Mesendoderm (in vitro differentiated cells): Measurements from ENCODE around the gene ACOT7.
"Not testable (repeated sequence)": the region's sequence is repeated elsewhere in the genome, so short reads cannot be mapped to it uniquely, and the experiment has no call there.

Experiments
- DNase-seq: peaks from one replicate; pipeline ENCODE4 v3.0.0; 2013
- H2AK5ac ChIP-seq: 2 replicates; pipeline ENCODE4 v1.6.1; 2013; ENCODE audit warnings: low read length, inconsistent platforms
- H2BK120ac ChIP-seq: 2 replicates; pipeline ENCODE4 v1.6.1; 2013; ENCODE audit warnings: low read depth, mild to moderate bottlenecking, low read length, moderate library complexity, mixed read lengths
- H2BK15ac ChIP-seq: replicated peaks from 2 replicates; pipeline ENCODE4 v1.6.1; 2013; ENCODE audit warnings: low read depth, mild to moderate bottlenecking, moderate library complexity
- H2BK5ac ChIP-seq: 2 replicates; pipeline ENCODE4 v1.6.1; 2013; ENCODE audit warnings: low read length, inconsistent platforms
- H3K18ac ChIP-seq: 2 replicates; pipeline ENCODE4 v1.6.1; 2013; ENCODE audit warnings: mild to moderate bottlenecking, low read length, mixed read lengths
- H3K23ac ChIP-seq: one replicate; pipeline ENCODE4 v1.6.1; 2013; ENCODE audit warnings: low read length
- H3K27ac ChIP-seq: 2 replicates; pipeline ENCODE4 v1.5.1; 2013; ENCODE audit warnings: low read depth, mild to moderate bottlenecking, inconsistent platforms, low read length, moderate library complexity
- H3K27me3 ChIP-seq: 2 replicates; pipeline ENCODE4 v1.6.1; 2013; ENCODE audit warnings: low read length, control low read depth, mild to moderate bottlenecking, inconsistent platforms; ENCODE audit not compliant: insufficient read depth, poor library complexity
- H3K36me3 ChIP-seq: 2 replicates; pipeline ENCODE4 v1.6.1; 2013; ENCODE audit warnings: low read length, inconsistent platforms; ENCODE audit not compliant: control insufficient read depth, insufficient read depth
- H3K4ac ChIP-seq: one replicate; pipeline ENCODE4 v1.6.1; 2013; ENCODE audit warnings: low read depth, mild to moderate bottlenecking, low read length, moderate library complexity
- H3K4me1 ChIP-seq: 2 replicates; pipeline ENCODE4 v1.6.1; 2013; ENCODE audit warnings: low read depth, low read length, inconsistent platforms; ENCODE audit not compliant: control insufficient read depth
- H3K4me2 ChIP-seq: 2 replicates; pipeline ENCODE4 v1.6.1; 2013; ENCODE audit warnings: low read length
- H3K4me3 ChIP-seq: 2 replicates; pipeline ENCODE4 v1.5.1; 2013; ENCODE audit warnings: mild to moderate bottlenecking, low read length
- H3K56ac ChIP-seq: one replicate; pipeline ENCODE4 v1.6.1; 2013; ENCODE audit warnings: low read length
- H3K79me1 ChIP-seq: 2 replicates; pipeline ENCODE4 v1.6.1; 2013; ENCODE audit warnings: low read length, inconsistent platforms
- H3K79me2 ChIP-seq: 2 replicates; pipeline ENCODE4 v1.6.1; 2013; ENCODE audit warnings: mild to moderate bottlenecking, low read length; ENCODE audit not compliant: control insufficient read depth, insufficient read depth
- H3K9ac ChIP-seq: 2 replicates; pipeline ENCODE4 v1.6.1; 2013; ENCODE audit warnings: low read length, inconsistent platforms
- H4K5ac ChIP-seq: one replicate; pipeline ENCODE4 v1.6.1; 2013; ENCODE audit warnings: low read length
- H4K8ac ChIP-seq: one replicate; pipeline ENCODE4 v1.6.1; 2013; ENCODE audit warnings: low read depth, mild to moderate bottlenecking, control low read depth, low read length, moderate library complexity
- WGBS: extraction: QIAGEN DNeasy Blood & Tissue Kit; methylation state at CpG from one replicate; pipeline ENCODE4 v1.1.7; 2013; ENCODE audit warnings: low lambda C conversion rate, missing lambda C conversion rate; ENCODE audit not compliant: insufficient coverage; ENCODE audit errors: extremely low coverage; 5-methylcytosine and 5-hydroxymethylcytosine counted together

The ACOT7 gene

GRCh38 chr1:6397844-6398441 is 4.4 kb upstream of the ACOT7 start:
- H2BK120ac ChIP-seq = no peak overlapping the region
- no CpG with 5 or more reads among the region's 10 CpGs for WGBS
- H3K27me3 ChIP-seq = no peaks in the 10 kb centered on the region

GRCh38 chr1:6396998-6397397 is 3.4 kb upstream of the ACOT7 start:
- Histone ChIP-seq H3K4me2 (no peak overlapping the region), H2BK5ac (no peak overlapping the region), H3K4ac (no peak overlapping the region), H3K56ac (no peak overlapping the region), H3K27me3 (no peaks in the 10 kb centered on the region), H2AK5ac (no peak overlapping the region), H3K23ac (no peak overlapping the region), H2BK120ac (no peak overlapping the region), H3K9ac (no peak overlapping the region), H4K8ac (no peak overlapping the region), H3K79me1 (peaks cover 2% of the 10 kb centered on the region), H3K79me2 (peaks cover 6% of the 10 kb centered on the region), H3K18ac (no peak overlapping the region), H3K4me1 (peaks cover 6% of the 10 kb centered on the region), H3K4me3 (no peak overlapping the region), H2BK15ac (no peak overlapping the region), H3K27ac (no peak overlapping the region), H4K5ac (no peak overlapping the region), H3K36me3 (no peaks in the 10 kb centered on the region)
- no peak for DNase-seq

More at GRCh38 chr1:6397844-6398441, 4.4 kb upstream of the ACOT7 start:
- no peak overlapping the region for H3K27ac ChIP-seq
- H4K5ac ChIP-seq = no peak overlapping the region
- no peak overlapping the region for H3K4me3 ChIP-seq
- no peaks in the 10 kb centered on the region for H3K79me2 ChIP-seq
- no peak overlapping the region for H3K4me2 ChIP-seq
- H3K36me3 ChIP-seq = no peaks in the 10 kb centered on the region
- no peaks in the 10 kb centered on the region for H3K79me1 ChIP-seq
- no peak overlapping the region for H4K8ac ChIP-seq
- H3K23ac ChIP-seq = no peak overlapping the region
- H2AK5ac ChIP-seq = no peak overlapping the region
- no peak overlapping the region for H3K56ac ChIP-seq
- no peak overlapping the region for H3K18ac ChIP-seq
- H3K4me1 ChIP-seq = peaks cover 1% of the 10 kb centered on the region
- DNase-seq = no peak
- no peak overlapping the region for H2BK15ac ChIP-seq
- no peak overlapping the region for H3K4ac ChIP-seq
- no peak overlapping the region for H2BK5ac ChIP-seq
- H3K9ac ChIP-seq = no peak overlapping the region

- H3K79me1 ChIP-seq, H3K4ac ChIP-seq, H2AK5ac ChIP-seq, H3K9ac ChIP-seq, H3K18ac ChIP-seq, H2BK15ac ChIP-seq, DNase-seq, H3K36me3 ChIP-seq, H2BK5ac ChIP-seq, H3K27me3 ChIP-seq, H4K8ac ChIP-seq, H3K4me2 ChIP-seq, H2BK120ac ChIP-seq, H3K23ac ChIP-seq, H3K27ac ChIP-seq, H4K5ac ChIP-seq, H3K56ac ChIP-seq, H3K4me3 ChIP-seq, H3K4me1 ChIP-seq: not testable (repeated sequence)
- no CpG with 5 or more reads among the region's 34 CpGs for WGBS
- peaks cover 13% of the 10 kb centered on the region for H3K79me2 ChIP-seq
These were observed 2.2 kb upstream of the ACOT7 start for GRCh38 chr1:6395781-6396244.

DNA sequence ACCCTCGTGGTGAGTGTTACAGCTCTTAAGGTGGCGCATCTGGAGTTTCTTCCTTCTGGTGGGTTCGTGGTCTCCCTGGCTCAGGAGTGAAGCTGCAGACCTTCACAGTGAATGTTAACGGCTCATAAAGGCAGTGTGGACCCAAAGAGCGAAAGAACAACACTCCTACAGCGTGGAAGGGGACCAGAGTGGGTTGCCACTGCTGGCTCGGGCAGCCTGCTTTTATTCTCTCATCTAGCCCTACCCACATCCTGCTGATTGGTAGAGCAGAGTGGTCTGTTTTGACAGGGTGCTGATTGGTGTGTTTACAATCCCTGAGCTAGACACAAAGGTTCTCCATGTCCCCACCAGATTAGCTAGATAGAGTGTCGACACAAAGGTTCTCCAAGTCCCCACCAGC is 1.6 kb upstream of the ACOT7 start:
- H4K5ac ChIP-seq, H3K4me1 ChIP-seq, H2BK5ac ChIP-seq, H3K56ac ChIP-seq, H3K18ac ChIP-seq, H3K9ac ChIP-seq, H3K4me2 ChIP-seq, H3K4ac ChIP-seq, H3K79me1 ChIP-seq, H2BK120ac ChIP-seq, H2AK5ac ChIP-seq, H3K23ac ChIP-seq, H3K27ac ChIP-seq, H2BK15ac ChIP-seq, H3K4me3 ChIP-seq, H3K36me3 ChIP-seq, H4K8ac ChIP-seq, H3K27me3 ChIP-seq: not testable (repeated sequence)
- DNase-seq = peak; percentile 44
- WGBS = no CpG with 5 or more reads among the region's 8 CpGs
- peaks cover 13% of the 10 kb centered on the region for H3K79me2 ChIP-seq

DNA sequence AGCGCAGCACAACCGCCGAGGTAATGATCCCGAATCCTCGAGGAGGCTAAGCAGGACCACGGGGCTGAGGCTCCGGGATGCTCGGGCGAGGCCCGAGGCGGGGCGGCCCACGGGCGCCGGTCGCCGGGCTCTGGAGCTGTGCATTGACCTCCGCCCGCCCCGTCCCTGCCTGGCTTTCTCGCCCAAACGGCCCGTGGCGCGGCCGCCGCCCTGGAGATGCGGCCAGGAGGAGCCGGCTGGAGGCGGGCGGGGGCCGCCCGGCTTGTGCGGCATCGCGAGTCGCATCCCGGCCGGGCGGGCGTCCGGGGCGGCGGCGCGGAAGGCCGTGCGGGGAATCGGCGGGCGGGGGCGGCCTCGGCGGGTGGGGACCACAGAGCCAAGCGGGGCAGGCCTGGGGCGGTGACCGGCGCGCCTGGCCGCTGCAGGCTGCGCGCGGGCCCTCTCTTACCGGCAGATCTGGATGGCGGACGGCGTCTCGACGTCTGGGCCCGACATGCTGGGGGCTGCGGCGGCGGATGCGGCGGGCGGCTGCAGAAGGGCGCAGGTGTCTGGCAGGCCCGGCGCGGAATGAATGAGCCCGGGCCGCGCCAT is 663 bp downstream of the ACOT7 start:
- peak overlapping the region; percentile 82 for H3K4me2 ChIP-seq
- peaks cover 7% of the 10 kb centered on the region for H3K4me1 ChIP-seq
- peak overlapping the region; percentile 69 for H3K18ac ChIP-seq
- H3K9ac ChIP-seq = peak overlapping the region; percentile 56
- H2AK5ac ChIP-seq = no peak overlapping the region
- H3K79me2 ChIP-seq = peaks cover 21% of the 10 kb centered on the region
- no peak overlapping the region for H3K27ac ChIP-seq
- no peak for DNase-seq
- WGBS = no CpG with 5 or more reads among the region's 83 CpGs
- H3K4ac ChIP-seq = peak overlapping the region; percentile 56
- H2BK15ac ChIP-seq = no peak overlapping the region
- H2BK120ac ChIP-seq = no peak overlapping the region
- no peak overlapping the region for H4K5ac ChIP-seq
- H3K23ac ChIP-seq = no peak overlapping the region
- peak overlapping the region; percentile 78 for H3K56ac ChIP-seq
- H3K36me3 ChIP-seq = no peaks in the 10 kb centered on the region
- H3K27me3 ChIP-seq = no peaks in the 10 kb centered on the region
- H2BK5ac ChIP-seq = no peak overlapping the region
- H4K8ac ChIP-seq = no peak overlapping the region
- peak overlapping the region; percentile 38 for H3K4me3 ChIP-seq
- H3K79me1 ChIP-seq = peaks cover 12% of the 10 kb centered on the region
